Osteoblast (primary cell): ENCODE results near the gene SLC2A4RG. TPM values are rescaled to one million over a fixed set of nuclear protein-coding genes. Genes with fewer than 3 reads are reported as not detected.

ENCODE experiments used
- DNase-seq: peaks from one replicate; pipeline ENCODE4 v3.0.0; 2011; ENCODE audit warnings: low spot score, mixed read lengths; ENCODE audit not compliant: insufficient read length; ENCODE audit errors: missing footprints
- H2AFZ ChIP-seq: 2 replicates; pipeline ENCODE4 v1.6.0; 2011; ENCODE audit warnings: mild to moderate bottlenecking, low read length
- H3K27ac ChIP-seq: 2 replicates; pipeline ENCODE4 v1.5.1; 2011; ENCODE audit warnings: mild to moderate bottlenecking, low read depth, low read length, moderate library complexity
- H3K27me3 ChIP-seq: 2 replicates; pipeline ENCODE4 v1.6.0; 2012; ENCODE audit warnings: mild to moderate bottlenecking, control low read depth, inconsistent platforms, low read length, moderate library complexity; ENCODE audit not compliant: insufficient read depth
- H3K36me3 ChIP-seq: 2 replicates; pipeline ENCODE4 v1.5.1; 2011; ENCODE audit warnings: mild to moderate bottlenecking, low read length, control low read depth, moderate library complexity; ENCODE audit not compliant: insufficient read depth
- H3K4me1 ChIP-seq: 2 replicates; pipeline ENCODE4 v1.5.1; 2011; ENCODE audit warnings: mild to moderate bottlenecking, low read length, control low read depth, moderate library complexity; ENCODE audit not compliant: insufficient read depth
- H3K4me2 ChIP-seq: 2 replicates; pipeline ENCODE4 v1.6.0; 2011; ENCODE audit warnings: mild to moderate bottlenecking, low read length; ENCODE audit not compliant: insufficient read depth
- H3K4me3 ChIP-seq: fragments of 200-600 bp; sonication (generic); 3 replicates; pipeline ENCODE4 v1.5.1; 2012; ENCODE audit warnings: mild to moderate bottlenecking, low read length, inconsistent platforms; ENCODE audit not compliant: insufficient read depth
- H3K79me2 ChIP-seq: 2 replicates; pipeline ENCODE4 v1.6.0; 2012; ENCODE audit warnings: mild to moderate bottlenecking, low read length, control low read depth, inconsistent platforms; ENCODE audit not compliant: insufficient read depth
- H3K9me3 ChIP-seq: 2 replicates; pipeline ENCODE4 v1.5.1; 2011; ENCODE audit warnings: low read depth, low read length, control low read depth
- H4K20me1 ChIP-seq: 2 replicates; pipeline ENCODE4 v1.6.0; 2012; ENCODE audit warnings: mild to moderate bottlenecking, low read length, control low read depth; ENCODE audit not compliant: insufficient read depth
- total RNA-seq: library from RNA; depleted of rRNA; stranded (reverse); fragments of >200 nt; gene quantifications from 2 replicates; pipeline ENCODE4 v1.2.3, GENCODE V29; 2012
- TF ChIP-seq, protein P1 (sequence below): IDR thresholded peaks from 2 replicates; pipeline ENCODE4 v1.5.1; 2011; ENCODE audit warnings: mild to moderate bottlenecking, low read depth, low read length, moderate library complexity; ENCODE audit errors: extremely low read depth

Gene SLC2A4RG
- total RNA-seq, 1 donor, result 27.5 TPM

DNA sequence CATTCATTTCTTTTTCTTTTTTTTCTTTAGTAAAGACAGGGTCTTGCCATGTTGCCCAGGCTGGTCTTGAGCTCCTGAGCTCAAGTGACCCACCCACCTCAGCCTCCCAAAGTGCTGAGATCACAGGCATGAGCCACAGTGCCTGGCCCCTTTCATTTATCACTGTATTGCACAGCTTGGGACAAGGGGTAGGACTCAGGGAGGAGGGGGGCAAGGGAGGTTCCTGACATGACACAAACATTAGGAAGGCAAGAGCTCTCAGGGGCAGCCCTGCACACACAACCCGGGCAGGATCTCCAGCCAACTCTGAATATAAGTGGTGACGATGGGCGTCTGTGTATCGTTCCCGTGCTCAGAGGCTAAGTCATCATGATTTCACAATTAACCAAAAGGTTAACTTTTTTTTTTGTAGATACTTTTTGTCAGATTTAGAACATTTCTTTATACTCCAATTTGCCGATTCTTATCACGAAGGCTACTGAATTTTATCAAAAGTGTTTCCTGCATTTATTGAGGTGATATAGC is 19.9 kb downstream of the SLC2A4RG start:
- TF ChIP-seq, protein P1, sequence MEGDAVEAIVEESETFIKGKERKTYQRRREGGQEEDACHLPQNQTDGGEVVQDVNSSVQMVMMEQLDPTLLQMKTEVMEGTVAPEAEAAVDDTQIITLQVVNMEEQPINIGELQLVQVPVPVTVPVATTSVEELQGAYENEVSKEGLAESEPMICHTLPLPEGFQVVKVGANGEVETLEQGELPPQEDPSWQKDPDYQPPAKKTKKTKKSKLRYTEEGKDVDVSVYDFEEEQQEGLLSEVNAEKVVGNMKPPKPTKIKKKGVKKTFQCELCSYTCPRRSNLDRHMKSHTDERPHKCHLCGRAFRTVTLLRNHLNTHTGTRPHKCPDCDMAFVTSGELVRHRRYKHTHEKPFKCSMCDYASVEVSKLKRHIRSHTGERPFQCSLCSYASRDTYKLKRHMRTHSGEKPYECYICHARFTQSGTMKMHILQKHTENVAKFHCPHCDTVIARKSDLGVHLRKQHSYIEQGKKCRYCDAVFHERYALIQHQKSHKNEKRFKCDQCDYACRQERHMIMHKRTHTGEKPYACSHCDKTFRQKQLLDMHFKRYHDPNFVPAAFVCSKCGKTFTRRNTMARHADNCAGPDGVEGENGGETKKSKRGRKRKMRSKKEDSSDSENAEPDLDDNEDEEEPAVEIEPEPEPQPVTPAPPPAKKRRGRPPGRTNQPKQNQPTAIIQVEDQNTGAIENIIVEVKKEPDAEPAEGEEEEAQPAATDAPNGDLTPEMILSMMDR, result no peak
- peak; percentile 46 for DNase-seq
- no peaks in the 10 kb centered on the region for H3K4me1 ChIP-seq
- H3K79me2 ChIP-seq, result no peaks in the 10 kb centered on the region
- H4K20me1 ChIP-seq, result no peaks in the 10 kb centered on the region
- H3K27ac ChIP-seq, result no peak overlapping the region
- H3K9me3 ChIP-seq, result no peaks in the 10 kb centered on the region
- no peaks in the 10 kb centered on the region for H3K27me3 ChIP-seq
- H3K4me3 ChIP-seq, result no peak overlapping the region
- no peaks in the 10 kb centered on the region for H3K36me3 ChIP-seq
- H3K4me2 ChIP-seq, result no peak overlapping the region
- no peak overlapping the region for H2AFZ ChIP-seq

DNA sequence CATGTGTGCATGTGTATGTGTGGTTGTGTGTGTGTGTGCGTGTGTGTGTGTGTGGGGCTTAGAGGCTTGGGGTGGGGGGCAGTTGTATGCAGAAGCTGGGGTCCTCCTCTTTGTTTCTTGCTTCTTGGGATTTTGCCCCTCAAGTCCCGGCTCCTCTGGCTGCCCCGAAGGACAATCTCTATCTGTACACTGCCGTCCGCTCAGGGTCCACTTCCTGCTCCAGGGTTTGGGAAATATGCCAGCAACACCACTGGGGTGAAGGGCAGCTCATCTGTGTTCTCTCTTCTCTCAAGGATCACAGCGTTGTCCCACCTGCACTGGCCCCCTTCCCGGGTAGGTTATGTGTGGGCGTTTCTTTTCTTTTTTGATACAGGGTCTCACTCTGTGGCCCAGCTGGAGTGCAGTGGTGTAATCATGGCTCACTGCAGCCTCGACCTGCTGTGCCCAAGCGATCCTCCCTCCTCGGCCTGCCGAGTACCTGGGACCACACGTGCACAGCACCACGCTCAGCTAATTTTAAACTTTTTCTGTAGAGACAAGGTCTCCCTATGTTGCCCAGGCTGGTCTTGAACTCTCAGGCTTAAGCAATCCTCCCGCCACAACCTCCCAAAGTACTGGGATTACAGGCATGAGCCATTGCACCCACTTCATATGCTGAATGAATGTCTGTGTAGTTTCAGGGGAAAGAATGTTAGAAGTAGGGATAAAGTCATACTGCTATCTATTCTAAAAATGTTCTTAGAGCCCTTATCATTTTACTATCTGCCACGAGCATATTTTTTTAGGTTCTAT is 25.7 kb downstream of the SLC2A4RG start:
- H4K20me1 ChIP-seq, result no peaks in the 10 kb centered on the region
- H3K27ac ChIP-seq, result no peak overlapping the region
- H3K9me3 ChIP-seq, result no peaks in the 10 kb centered on the region
- peak; percentile 35 for DNase-seq
- no peak overlapping the region for H2AFZ ChIP-seq
- H3K4me3 ChIP-seq, result no peak overlapping the region
- TF ChIP-seq, protein P1, result no peak
- H3K79me2 ChIP-seq, result no peaks in the 10 kb centered on the region
- peaks cover 4% of the 10 kb centered on the region for H3K27me3 ChIP-seq
- no peaks in the 10 kb centered on the region for H3K36me3 ChIP-seq
- H3K4me2 ChIP-seq, result no peak overlapping the region
- H3K4me1 ChIP-seq, result no peaks in the 10 kb centered on the region

DNA sequence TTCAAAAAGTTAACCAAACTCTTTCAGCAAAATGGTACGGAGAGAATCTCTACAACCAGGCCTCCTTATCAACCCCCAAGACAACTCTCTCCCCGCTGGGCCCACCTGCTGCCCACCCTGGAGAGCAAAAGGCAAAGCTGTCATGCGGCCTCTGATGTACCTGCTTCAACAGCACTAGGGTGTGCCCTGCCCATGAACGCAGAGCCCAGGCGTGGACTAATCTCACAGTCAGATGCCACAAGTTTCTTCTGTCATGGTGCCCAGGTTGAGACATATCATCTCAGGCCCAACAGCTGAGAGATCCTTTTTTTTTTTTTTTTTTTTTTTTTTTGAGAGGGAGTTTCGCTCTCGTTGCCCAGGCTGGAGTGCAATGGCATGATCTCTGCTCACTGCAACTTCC is 26.3 kb downstream of the SLC2A4RG start:
- DNase-seq, result peak; percentile 41
- Histone ChIP-seq H3K27ac (no peak overlapping the region), H3K9me3 (no peaks in the 10 kb centered on the region), H3K36me3 (no peaks in the 10 kb centered on the region), H4K20me1 (no peaks in the 10 kb centered on the region), H3K4me1 (no peaks in the 10 kb centered on the region), H2AFZ (no peak overlapping the region), H3K4me3 (no peak overlapping the region), H3K79me2 (no peaks in the 10 kb centered on the region), H3K27me3 (peaks cover 4% of the 10 kb centered on the region), H3K4me2 (no peak overlapping the region)
- TF ChIP-seq, protein P1, result no peak

DNA sequence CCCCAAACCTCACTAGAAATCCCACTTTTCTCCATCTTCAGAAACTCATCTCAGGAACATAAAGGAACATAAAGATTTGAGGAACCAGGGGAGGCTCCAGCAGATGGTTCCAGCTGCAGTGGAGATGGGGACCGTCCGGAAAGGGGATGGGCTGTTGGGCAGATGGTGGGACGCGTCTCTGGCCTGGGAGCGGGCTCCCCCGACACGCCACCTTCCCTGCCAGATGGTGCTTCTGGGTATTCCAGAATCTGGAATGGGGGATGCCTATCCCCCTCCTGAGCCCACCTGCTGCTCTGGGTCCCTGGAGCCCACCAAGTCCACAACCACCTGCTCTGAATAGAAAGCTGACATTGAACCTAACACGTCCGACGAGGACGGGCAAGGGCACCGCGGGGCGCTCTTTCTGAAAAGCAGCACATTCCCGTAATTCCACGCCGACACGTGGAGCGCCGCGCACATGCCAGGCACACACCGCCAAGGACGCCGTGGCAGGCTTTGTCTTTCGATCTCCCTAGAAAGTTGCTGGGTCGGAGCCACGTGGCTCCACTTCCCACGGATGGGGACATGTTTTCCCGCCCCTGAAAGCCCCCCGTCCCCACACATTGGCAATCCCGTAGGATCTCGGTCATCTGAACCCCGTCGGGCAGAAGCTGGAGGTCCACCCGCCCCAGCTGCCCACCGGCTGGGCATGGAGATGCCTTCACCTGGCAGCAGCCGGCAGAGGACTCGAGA is 27.3 kb downstream of the SLC2A4RG start:
- peak; percentile 70 for DNase-seq
- TF ChIP-seq, protein P1, result no peak
- H3K4me2 ChIP-seq, result no peak overlapping the region
- no peaks in the 10 kb centered on the region for H4K20me1 ChIP-seq
- no peak overlapping the region for H2AFZ ChIP-seq
- H3K4me3 ChIP-seq, result no peak overlapping the region
- H3K9me3 ChIP-seq, result no peaks in the 10 kb centered on the region
- H3K27me3 ChIP-seq, result peaks cover 4% of the 10 kb centered on the region
- no peaks in the 10 kb centered on the region for H3K79me2 ChIP-seq
- H3K4me1 ChIP-seq, result no peaks in the 10 kb centered on the region
- no peak overlapping the region for H3K27ac ChIP-seq
- H3K36me3 ChIP-seq, result no peaks in the 10 kb centered on the region
